Calu3 (cell line): ENCODE data around the gene MAPK8IP3. TPM values are rescaled to one million over a fixed set of nuclear protein-coding genes. Genes with fewer than 3 reads are reported as not detected.

Experiments used
- BruUV-seq: library from RNA; stranded (reverse); fragments of 400-500 nt; replicated peaks from 2 replicates; lab custom pipeline; 2021; lab: Mats Ljungman, UMichigan
- CTCF ChIA-PET: fragments of 300-600 bp; sonication (Branson Sonifier 250); formaldehyde crosslinking; loops from one replicate; lab custom pipeline; 2022; ENCODE audit warnings: antibody characterized with exemption; lab: Charles Lee
- DNase-seq: peaks from one replicate; pipeline ENCODE4 v3.0.0; 2022
- H3K27ac Mint-ChIP-seq: one replicate; pipeline ENCODE4 v1.8.0; 2022; ENCODE audit warnings: mixed read lengths; ENCODE audit not compliant: unreplicated experiment
- H3K27me3 Mint-ChIP-seq: one replicate; pipeline ENCODE4 v1.8.0; 2022; ENCODE audit warnings: mixed read lengths; ENCODE audit not compliant: unreplicated experiment
- H3K36me3 Mint-ChIP-seq: one replicate; pipeline ENCODE4 v1.8.0; 2022; ENCODE audit warnings: mild to moderate bottlenecking, moderate library complexity, mixed read lengths; ENCODE audit not compliant: insufficient read depth, unreplicated experiment
- H3K4me1 Mint-ChIP-seq: one replicate; pipeline ENCODE4 v1.8.0; 2022; ENCODE audit warnings: mild to moderate bottlenecking, low read depth, mixed read lengths; ENCODE audit not compliant: unreplicated experiment
- H3K4me3 Mint-ChIP-seq: one replicate; pipeline ENCODE4 v1.8.0; 2022; ENCODE audit warnings: mild to moderate bottlenecking, low read depth, moderate library complexity, mixed read lengths; ENCODE audit not compliant: unreplicated experiment
- H3K9me3 Mint-ChIP-seq: one replicate; pipeline ENCODE4 v1.8.0; 2022; ENCODE audit warnings: low read depth, mixed read lengths; ENCODE audit not compliant: unreplicated experiment
- intact Hi-C: fragments of 100-400 bp; cut with micrococcal nuclease; formaldehyde crosslinking; loops from one replicate; pipeline ENCODE4 v1.10.0; 2022; ENCODE audit not compliant: unreplicated experiment
- total RNA-seq: library from RNA; stranded (reverse); gene quantifications from 2 replicates; pipeline ENCODE4 v1.2.3, GENCODE V29; 2022
- TF ChIP-seq, protein P1 (sequence below): fragments of 200-600 bp; IDR thresholded peaks from one replicate; pipeline ENCODE4 v1.8.0; 2022; ENCODE audit warnings: antibody characterized with exemption; ENCODE audit not compliant: unreplicated experiment

MAPK8IP3 gene
- total RNA-seq, 1 experiment from 2014 or later: 110 TPM

DNA sequence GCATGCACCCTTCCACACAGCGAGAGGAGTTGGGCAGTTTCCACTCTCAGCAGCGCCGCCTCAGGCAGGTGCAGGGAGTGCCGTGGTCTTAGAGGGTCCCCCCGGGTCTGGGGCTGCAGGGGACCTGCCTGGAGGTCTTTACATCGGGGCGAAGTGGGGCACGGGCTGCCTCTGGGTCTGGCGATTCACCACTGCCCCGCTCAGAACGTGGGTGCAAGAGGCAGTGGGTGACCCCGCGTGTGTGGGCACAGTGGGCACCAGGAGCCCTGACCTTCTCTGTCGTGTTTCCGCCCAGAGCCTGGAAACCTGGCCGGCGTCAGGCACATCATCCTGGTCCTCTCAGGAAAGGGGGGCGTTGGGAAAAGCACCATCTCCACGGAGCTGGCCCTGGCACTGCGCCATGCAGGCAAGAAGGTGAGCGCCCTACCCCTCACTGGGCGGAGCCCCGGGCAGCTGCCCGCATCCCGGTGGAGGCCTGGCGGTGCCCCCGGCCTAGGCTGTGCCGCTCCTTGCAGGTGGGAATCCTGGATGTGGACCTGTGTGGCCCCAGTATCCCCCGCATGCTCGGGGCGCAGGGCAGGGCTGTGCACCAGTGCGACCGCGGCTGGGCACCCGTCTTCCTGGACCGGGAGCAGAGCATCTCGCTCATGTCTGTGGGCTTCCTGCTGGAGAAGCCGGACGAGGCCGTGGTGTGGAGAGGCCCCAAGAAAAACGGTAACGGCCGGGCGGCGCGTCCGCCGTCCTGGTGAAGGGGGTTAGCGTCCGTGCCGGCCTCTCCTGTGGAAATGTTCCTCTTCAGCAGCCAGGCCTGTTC, 80.5 kb downstream of the MAPK8IP3 start:
- CTCF ChIA-PET: no interaction called here
- peaks cover 5% of the 10 kb centered on the region for H3K4me1 Mint-ChIP-seq
- no peaks in the 10 kb centered on the region for H3K27me3 Mint-ChIP-seq
- no peak overlapping the region for H3K4me3 Mint-ChIP-seq
- H3K9me3 Mint-ChIP-seq: no peaks in the 10 kb centered on the region
- H3K36me3 Mint-ChIP-seq: peaks cover 74% of the 10 kb centered on the region
- intact Hi-C loops: no loop called here
- no TSS peak for BruUV-seq
- no peak for DNase-seq
- no peak overlapping the region for H3K27ac Mint-ChIP-seq
- TF ChIP-seq, protein P1, sequence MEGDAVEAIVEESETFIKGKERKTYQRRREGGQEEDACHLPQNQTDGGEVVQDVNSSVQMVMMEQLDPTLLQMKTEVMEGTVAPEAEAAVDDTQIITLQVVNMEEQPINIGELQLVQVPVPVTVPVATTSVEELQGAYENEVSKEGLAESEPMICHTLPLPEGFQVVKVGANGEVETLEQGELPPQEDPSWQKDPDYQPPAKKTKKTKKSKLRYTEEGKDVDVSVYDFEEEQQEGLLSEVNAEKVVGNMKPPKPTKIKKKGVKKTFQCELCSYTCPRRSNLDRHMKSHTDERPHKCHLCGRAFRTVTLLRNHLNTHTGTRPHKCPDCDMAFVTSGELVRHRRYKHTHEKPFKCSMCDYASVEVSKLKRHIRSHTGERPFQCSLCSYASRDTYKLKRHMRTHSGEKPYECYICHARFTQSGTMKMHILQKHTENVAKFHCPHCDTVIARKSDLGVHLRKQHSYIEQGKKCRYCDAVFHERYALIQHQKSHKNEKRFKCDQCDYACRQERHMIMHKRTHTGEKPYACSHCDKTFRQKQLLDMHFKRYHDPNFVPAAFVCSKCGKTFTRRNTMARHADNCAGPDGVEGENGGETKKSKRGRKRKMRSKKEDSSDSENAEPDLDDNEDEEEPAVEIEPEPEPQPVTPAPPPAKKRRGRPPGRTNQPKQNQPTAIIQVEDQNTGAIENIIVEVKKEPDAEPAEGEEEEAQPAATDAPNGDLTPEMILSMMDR: no peak

DNA sequence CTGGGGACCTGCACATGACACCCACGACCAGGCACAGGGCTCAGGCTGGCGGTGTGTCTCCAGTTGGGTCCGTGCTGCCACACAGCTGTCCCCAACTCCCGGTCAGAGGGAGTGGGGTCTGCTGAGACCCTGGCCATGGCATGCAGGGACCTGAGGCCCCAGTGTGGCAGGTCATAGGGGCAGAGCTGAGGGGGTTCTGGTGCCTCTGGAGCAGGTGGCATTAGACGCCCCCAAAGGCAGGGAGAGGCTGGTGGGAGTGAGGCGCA, 81.0 kb downstream of the MAPK8IP3 start:
- Mint-ChIP-seq H3K36me3 (peaks cover 69% of the 10 kb centered on the region), H3K4me3 (no peak overlapping the region), H3K9me3 (no peaks in the 10 kb centered on the region), H3K4me1 (no peaks in the 10 kb centered on the region), H3K27ac (no peak overlapping the region), H3K27me3 (no peaks in the 10 kb centered on the region)
- intact Hi-C loops: no loop called here
- TF ChIP-seq, protein P1: no peak
- BruUV-seq: no TSS peak
- DNase-seq: no peak
- CTCF ChIA-PET: no interaction called here

DNA sequence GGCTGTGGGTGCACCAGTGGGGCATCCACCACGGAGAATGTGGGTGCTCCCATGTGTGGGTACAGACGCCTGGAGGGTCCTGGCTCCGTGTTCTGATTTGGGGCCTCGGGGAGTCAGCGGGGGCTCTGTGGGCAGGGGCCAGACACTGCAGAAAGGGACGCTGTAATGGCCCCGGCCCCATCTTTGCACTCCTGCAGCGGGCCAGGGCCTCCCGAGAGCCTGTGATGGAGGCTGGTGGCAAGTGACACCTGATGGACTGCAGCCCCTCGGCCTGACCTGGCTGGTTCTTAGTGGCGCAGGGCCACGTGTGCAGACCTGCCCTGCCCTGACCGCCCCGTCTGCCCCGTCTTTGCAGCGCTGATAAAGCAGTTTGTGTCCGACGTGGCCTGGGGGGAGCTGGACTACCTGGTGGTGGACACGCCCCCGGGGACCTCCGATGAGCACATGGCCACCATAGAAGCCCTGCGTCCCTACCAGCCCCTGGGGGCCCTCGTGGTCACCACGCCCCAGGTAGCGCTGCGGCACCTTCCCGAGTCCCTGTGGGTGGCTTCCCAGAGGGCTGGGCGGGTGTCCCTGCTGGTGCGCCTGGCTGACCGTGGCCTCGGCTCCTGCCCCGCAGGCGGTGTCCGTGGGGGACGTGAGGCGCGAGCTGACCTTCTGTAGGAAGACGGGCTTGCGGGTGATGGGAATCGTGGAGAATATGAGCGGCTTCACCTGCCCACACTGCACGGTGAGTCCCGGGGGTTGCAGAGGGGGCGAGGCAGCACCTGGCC, 81.5 kb downstream of the MAPK8IP3 start:
- CTCF ChIA-PET: no interaction called here
- H3K36me3 Mint-ChIP-seq: peaks cover 64% of the 10 kb centered on the region
- TF ChIP-seq, protein P1: no peak
- no peaks in the 10 kb centered on the region for H3K27me3 Mint-ChIP-seq
- DNase-seq: no peak
- no peaks in the 10 kb centered on the region for H3K9me3 Mint-ChIP-seq
- H3K27ac Mint-ChIP-seq: no peak overlapping the region
- BruUV-seq: no TSS peak
- no peaks in the 10 kb centered on the region for H3K4me1 Mint-ChIP-seq
- no peak overlapping the region for H3K4me3 Mint-ChIP-seq
- intact Hi-C loops: no loop called here

DNA sequence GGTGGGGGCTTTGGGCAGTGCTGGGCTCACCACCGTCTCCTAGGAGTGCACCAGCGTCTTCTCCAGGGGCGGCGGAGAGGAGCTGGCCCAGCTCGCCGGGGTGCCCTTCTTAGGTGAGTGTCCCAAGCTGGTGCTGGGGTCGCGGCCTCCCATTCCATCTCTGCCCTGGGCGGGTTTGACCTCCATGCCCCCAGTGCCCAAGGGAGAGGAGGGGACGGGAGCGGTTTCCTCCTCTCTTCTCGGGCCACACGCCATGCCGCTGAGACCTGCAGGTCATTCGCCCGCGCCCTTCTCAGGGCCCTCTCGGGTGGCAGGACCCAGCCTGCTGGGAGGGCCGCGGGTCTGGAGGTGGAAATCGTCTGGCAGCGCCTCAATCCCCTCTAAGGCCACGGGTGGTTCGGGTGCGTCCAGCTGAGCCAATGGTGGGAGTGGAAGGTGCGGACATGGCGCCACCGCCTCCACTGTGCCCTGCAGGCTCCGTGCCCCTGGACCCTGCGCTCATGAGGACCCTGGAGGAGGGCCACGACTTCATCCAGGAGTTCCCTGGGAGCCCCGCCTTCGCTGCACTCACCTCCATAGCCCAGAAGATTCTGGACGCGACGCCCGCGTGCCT, 82.2 kb downstream of the MAPK8IP3 start:
- no TSS peak for BruUV-seq
- H3K27ac Mint-ChIP-seq: no peak overlapping the region
- no peaks in the 10 kb centered on the region for H3K27me3 Mint-ChIP-seq
- TF ChIP-seq, protein P1: no peak
- CTCF ChIA-PET: interaction anchor here (0.5 kb wide), 1 partner anchor 732 kb away, joined by 3 read pairs; the partner anchor contains the start of gene AMDHD2
- no peak for DNase-seq
- peaks cover 57% of the 10 kb centered on the region for H3K36me3 Mint-ChIP-seq
- no peak overlapping the region for H3K4me3 Mint-ChIP-seq
- no peaks in the 10 kb centered on the region for H3K9me3 Mint-ChIP-seq
- no peaks in the 10 kb centered on the region for H3K4me1 Mint-ChIP-seq
- intact Hi-C loops: no loop called here
